ENCODE data around the gene KRCC1. TPM values are rescaled to one million over a fixed set of nuclear protein-coding genes. Genes with fewer than 3 reads are reported as not detected.

The KRCC1 gene
- total RNA-seq, 2 experiments from 2014 or later, result 3.0 to 3.2 TPM

GRCh38 chr2:88016960-88017779, 38.4 kb downstream of the KRCC1 start:
- TF ChIP-seq CTCF (IDR thresholded peaks at IDR 0.05), result no peak
- Histone ChIP-seq H3K4me3 (ENCODE audit: low read length) (peak overlapping the region; percentile 93), H3K36me3 (ENCODE audit: insufficient read depth, low read length) (no peaks in the 10 kb centered on the region), H3K27ac (ENCODE audit: low read depth in 1 of 2, low read length in 2 of 2) (peak overlapping the region; percentile 67 to 93), H3K4me1 (ENCODE audit: insufficient read depth, low read length) (peaks cover 18% of the 10 kb centered on the region), H3K9me3 (ENCODE audit: control insufficient read depth in 1 of 2, insufficient read depth in 1 of 2, low read length in 2 of 2) (peaks cover 0 to 7% of the 10 kb centered on the region in 2 experiments), H3K27me3 (ENCODE audit: control insufficient read depth in 1 of 2, insufficient read depth in 2 of 2, low read length in 2 of 2) (no peaks in the 10 kb centered on the region)
- DNase-seq (peak in 5 of 14 experiments; percentile 14 to 69 (median 22)), ATAC-seq (ENCODE audit: poor library complexity) (peak; percentile 67)
- Mint-ChIP-seq H3K36me3 (ENCODE audit: low read depth) (peaks cover 8% of the 10 kb centered on the region), H3K9me3 (no peaks in the 10 kb centered on the region), H3K4me3 (peak overlapping the region; percentile 95), H3K27me3 (no peaks in the 10 kb centered on the region), H3K27ac (peak overlapping the region; percentile 98), H3K4me1 (ENCODE audit: low read depth) (peaks cover 26% of the 10 kb centered on the region)
- CTCF ChIA-PET, result interaction anchor here (2.6 kb wide), 1 partner anchor 15 kb away, joined by 7 read pairs; no protein-coding TSS in a partner anchor
- POLR2A ChIA-PET, result interaction anchor here (1.0 to 1.6 kb wide), 5 partner anchors 11 to 675 kb away, joined by 3 to 6 read pairs (median 4); partner anchors contain the start of gene RPIA
- intact Hi-C loops (cut with DNase I, micrococcal nuclease), result loop anchor here (2.0 to 5.0 kb wide), 2 partner anchors 38 to 610 kb away; partner anchors contain the start of genes EIF2AK3 (in 1 of the 2) and KRCC1 (in 1 of the 2)

GRCh38 chr2:88016086-88016959, 39.3 kb downstream of the KRCC1 start, which contains the start of gene RNU2-63P:
RNU2-63P (minus strand) TSS chr2:88016547.
- peaks cover 26% of the 10 kb centered on the region for H3K4me1 Mint-ChIP-seq (ENCODE audit: low read depth)
- Histone ChIP-seq H3K36me3 (ENCODE audit: insufficient read depth, low read length) (no peaks in the 10 kb centered on the region), H3K4me3 (ENCODE audit: low read length) (peak within 1 kb of the TSS; percentile 93), H3K27me3 (ENCODE audit: control insufficient read depth in 1 of 2, insufficient read depth in 2 of 2, low read length in 2 of 2) (no peaks in the 10 kb centered on the region), H3K9me3 (ENCODE audit: control insufficient read depth in 1 of 2, insufficient read depth in 1 of 2, low read length in 2 of 2) (peaks cover 0 to 7% of the 10 kb centered on the region in 2 experiments), H3K4me1 (ENCODE audit: insufficient read depth, low read length) (peaks cover 18% of the 10 kb centered on the region), H3K27ac (ENCODE audit: low read depth in 1 of 2, low read length in 2 of 2) (peak within 1 kb of the TSS; percentile 67 to 93)
- H3K9me3 Mint-ChIP-seq, result no peaks in the 10 kb centered on the region
- peak; percentile 58 to 89 (median 70) for DNase-seq
- peak; percentile 89 for ATAC-seq (ENCODE audit: poor library complexity)
- peaks cover 8% of the 10 kb centered on the region for H3K36me3 Mint-ChIP-seq (ENCODE audit: low read depth)
- no peaks in the 10 kb centered on the region for H3K27me3 Mint-ChIP-seq
- no peak for TF ChIP-seq CTCF (IDR thresholded peaks at IDR 0.05)
- H3K27ac Mint-ChIP-seq, result peak within 1 kb of the TSS; percentile 98
- intact Hi-C loops (cut with DNase I, micrococcal nuclease), result loop anchor here (2.0 to 5.0 kb wide), 2 partner anchors 38 to 611 kb away; partner anchors contain the start of genes EIF2AK3 (in 1 of the 2) and KRCC1 (in 1 of the 2)
- CTCF ChIA-PET, result interaction anchor here (1.4 to 2.6 kb wide), 2 partner anchors 14 to 15 kb away, joined by 5 to 7 read pairs; no protein-coding TSS in a partner anchor
- H3K4me3 Mint-ChIP-seq, result peak within 1 kb of the TSS; percentile 95
- POLR2A ChIA-PET, result interaction anchor here (1.0 to 1.6 kb wide), 6 partner anchors 9 to 675 kb away, joined by 3 to 6 read pairs (median 4); partner anchors contain the start of gene RPIA

- ChIA-PET CTCF (interaction anchor here (0.9 to 1.4 kb wide), 2 partner anchors 9 to 49 kb away, joined by 3 to 7 read pairs; no protein-coding TSS in a partner anchor), POLR2A (no interaction called here)
- ATAC-seq (ENCODE audit: poor library complexity) (no peak), DNase-seq (no peak)
- no peaks in the 10 kb centered on the region for H3K9me3 Mint-ChIP-seq
- TF ChIP-seq CTCF (IDR thresholded peaks at IDR 0.05), result no peak
- Histone ChIP-seq H3K4me1 (ENCODE audit: insufficient read depth, low read length) (peaks cover 4% of the 10 kb centered on the region), H3K9me3 (ENCODE audit: control insufficient read depth in 1 of 2, insufficient read depth in 1 of 2, low read length in 2 of 2) (no peaks in the 10 kb centered on the region), H3K27ac (ENCODE audit: low read depth in 1 of 2, low read length in 2 of 2) (no peak overlapping the region), H3K36me3 (ENCODE audit: insufficient read depth, low read length) (no peaks in the 10 kb centered on the region), H3K27me3 (ENCODE audit: control insufficient read depth in 1 of 2, insufficient read depth in 2 of 2, low read length in 2 of 2) (no peaks in the 10 kb centered on the region), H3K4me3 (ENCODE audit: low read length) (no peak overlapping the region)
- no peaks in the 10 kb centered on the region for H3K36me3 Mint-ChIP-seq (ENCODE audit: low read depth)
- no peak overlapping the region for H3K4me3 Mint-ChIP-seq
- intact Hi-C loops (cut with DNase I, micrococcal nuclease), result no loop called here
- no peak overlapping the region for H3K27ac Mint-ChIP-seq
- H3K4me1 Mint-ChIP-seq (ENCODE audit: low read depth), result peaks cover 8% of the 10 kb centered on the region
- no peaks in the 10 kb centered on the region for H3K27me3 Mint-ChIP-seq
Observed at GRCh38 chr2:88011011-88011410, 44.6 kb downstream of the KRCC1 start.

All from CD4-positive, alpha-beta T cell (primary cell).